ENCODE results near the gene MACROD2. TPM values are rescaled to one million over a fixed set of nuclear protein-coding genes. Genes with fewer than 3 reads are reported as not detected.

Gene MACROD2
- total RNA-seq, 1 donor from 2014 or later: 6.7 TPM

DNA sequence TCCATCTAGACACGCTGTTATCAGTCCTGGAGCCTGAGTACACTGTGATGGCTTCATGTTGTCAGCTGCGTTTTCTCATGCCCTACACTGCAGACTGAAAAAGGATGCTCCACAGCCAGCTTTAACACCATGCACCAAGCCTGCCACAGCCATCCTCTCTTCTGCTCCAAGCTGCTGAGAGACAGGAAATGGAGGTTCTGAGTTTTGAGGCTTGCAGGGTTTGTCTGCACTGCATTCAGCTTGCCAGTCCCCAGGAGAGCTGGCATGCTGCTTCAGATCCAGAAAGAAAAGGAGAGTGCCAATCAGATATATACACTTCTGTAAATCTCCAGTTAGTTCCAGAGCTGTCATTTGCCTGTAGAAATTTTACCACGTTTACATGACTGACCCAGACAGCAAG is 892.8 kb downstream of the MACROD2 start:
- TF ChIP-seq, protein P1, sequence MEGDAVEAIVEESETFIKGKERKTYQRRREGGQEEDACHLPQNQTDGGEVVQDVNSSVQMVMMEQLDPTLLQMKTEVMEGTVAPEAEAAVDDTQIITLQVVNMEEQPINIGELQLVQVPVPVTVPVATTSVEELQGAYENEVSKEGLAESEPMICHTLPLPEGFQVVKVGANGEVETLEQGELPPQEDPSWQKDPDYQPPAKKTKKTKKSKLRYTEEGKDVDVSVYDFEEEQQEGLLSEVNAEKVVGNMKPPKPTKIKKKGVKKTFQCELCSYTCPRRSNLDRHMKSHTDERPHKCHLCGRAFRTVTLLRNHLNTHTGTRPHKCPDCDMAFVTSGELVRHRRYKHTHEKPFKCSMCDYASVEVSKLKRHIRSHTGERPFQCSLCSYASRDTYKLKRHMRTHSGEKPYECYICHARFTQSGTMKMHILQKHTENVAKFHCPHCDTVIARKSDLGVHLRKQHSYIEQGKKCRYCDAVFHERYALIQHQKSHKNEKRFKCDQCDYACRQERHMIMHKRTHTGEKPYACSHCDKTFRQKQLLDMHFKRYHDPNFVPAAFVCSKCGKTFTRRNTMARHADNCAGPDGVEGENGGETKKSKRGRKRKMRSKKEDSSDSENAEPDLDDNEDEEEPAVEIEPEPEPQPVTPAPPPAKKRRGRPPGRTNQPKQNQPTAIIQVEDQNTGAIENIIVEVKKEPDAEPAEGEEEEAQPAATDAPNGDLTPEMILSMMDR (conservative IDR thresholded peaks at IDR 0.05): no peak
- peaks cover 15% of the 10 kb centered on the region for H3K4me1 Mint-ChIP-seq (ENCODE audit: unreplicated experiment)
- H3K36me3 Mint-ChIP-seq: peaks cover 8% of the 10 kb centered on the region
- DNase-seq (ENCODE audit: extremely low spot score, unreplicated experiment): no peak
- no peaks in the 10 kb centered on the region for H3K27me3 Mint-ChIP-seq
- H3K4me3 Mint-ChIP-seq: no peak overlapping the region
- peaks cover 6% of the 10 kb centered on the region for H3K9me3 Mint-ChIP-seq
- H3K27ac Mint-ChIP-seq: no peak overlapping the region

DNA sequence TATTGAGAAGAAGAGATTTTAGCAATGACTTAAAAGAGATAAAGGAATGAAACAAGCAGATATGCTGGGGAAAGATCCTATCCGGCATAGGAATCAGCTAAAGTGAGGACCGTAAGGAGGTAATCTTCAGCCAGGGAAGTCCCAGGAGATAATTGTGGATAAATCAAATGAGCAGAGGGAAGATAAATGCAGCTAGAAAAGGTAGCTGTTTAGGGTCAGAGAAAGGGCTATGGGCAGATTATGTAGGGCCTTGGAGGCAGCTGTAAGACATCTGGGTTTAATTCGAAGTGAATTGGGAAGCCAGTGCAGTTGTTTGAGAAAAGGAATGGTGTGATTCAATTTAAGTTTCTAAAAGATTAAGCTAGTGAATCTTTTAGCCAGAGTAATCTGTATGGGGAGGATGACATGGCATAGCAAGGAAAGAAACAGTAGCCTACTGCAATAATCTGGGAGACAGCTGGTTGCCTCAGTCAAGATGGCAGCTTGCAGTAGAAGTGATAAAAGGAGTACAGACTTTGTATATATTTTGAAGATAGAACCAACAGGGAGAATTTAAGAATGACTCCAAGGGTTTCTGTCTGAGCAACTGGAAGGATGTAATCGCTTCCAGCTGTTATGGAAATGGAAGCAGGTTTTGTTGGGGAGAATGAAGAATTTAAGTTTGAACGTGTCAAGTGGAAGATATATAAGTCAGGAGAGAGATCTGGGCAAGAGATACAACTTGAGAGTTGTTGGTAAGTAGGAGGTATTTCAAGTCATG is 894.4 kb downstream of the MACROD2 start:
- Mint-ChIP-seq H3K27ac (no peak overlapping the region), H3K4me3 (no peak overlapping the region), H3K4me1 (ENCODE audit: unreplicated experiment) (peaks cover 15% of the 10 kb centered on the region), H3K27me3 (no peaks in the 10 kb centered on the region), H3K36me3 (peaks cover 8% of the 10 kb centered on the region), H3K9me3 (peaks cover 6% of the 10 kb centered on the region)
- no peak for DNase-seq (ENCODE audit: extremely low spot score, unreplicated experiment)
- TF ChIP-seq, protein P1 (conservative IDR thresholded peaks at IDR 0.05): no peak

DNA sequence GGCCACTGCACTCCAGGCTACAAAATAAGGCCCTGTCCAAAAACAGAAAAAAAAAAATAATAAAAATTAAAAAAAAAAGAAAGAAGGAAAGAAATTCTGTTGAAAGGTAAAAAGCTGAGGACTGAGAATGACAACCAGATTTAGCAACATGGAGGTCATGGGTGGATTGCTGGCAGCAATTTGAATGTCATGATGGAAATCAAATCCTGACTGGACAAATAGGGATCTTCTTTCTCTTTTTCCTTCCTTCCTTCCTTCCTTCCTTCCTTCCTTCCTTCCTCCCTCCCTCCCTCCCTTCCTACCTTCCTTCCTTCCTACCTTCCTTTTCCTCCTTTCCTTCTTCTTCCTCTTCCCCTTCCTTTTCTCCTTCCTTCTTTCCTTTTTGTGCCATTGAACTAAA is 895.4 kb downstream of the MACROD2 start:
- Mint-ChIP-seq H3K27me3 (no peaks in the 10 kb centered on the region), H3K4me1 (ENCODE audit: unreplicated experiment) (peaks cover 15% of the 10 kb centered on the region), H3K36me3 (peaks cover 7% of the 10 kb centered on the region), H3K9me3 (peaks cover 6% of the 10 kb centered on the region), H3K4me3 (no peak overlapping the region), H3K27ac (no peak overlapping the region)
- TF ChIP-seq, protein P1 (conservative IDR thresholded peaks at IDR 0.05): no peak
- DNase-seq (ENCODE audit: extremely low spot score, unreplicated experiment): no peak

DNA sequence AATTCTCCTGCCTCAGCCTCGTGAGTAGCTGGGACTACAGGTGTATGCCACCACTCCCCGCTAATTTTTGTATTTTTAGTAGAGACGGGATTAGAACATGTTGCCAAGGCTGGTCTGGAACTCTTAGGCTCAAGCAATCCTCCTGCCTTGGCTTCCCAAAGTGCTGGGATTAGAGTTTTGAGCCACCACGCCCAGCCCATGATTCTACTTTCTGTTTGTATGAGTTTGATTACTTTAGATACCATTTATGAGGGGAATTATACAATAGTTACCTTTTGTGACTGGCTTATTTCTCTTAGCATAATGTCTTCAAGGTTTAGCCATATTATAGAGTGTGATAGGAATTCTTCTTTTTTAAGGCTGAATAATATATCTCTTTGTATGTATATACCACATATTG is 897.5 kb downstream of the MACROD2 start:
- Mint-ChIP-seq H3K9me3 (peaks cover 10% of the 10 kb centered on the region), H3K27ac (no peak overlapping the region), H3K36me3 (peaks cover 5% of the 10 kb centered on the region), H3K27me3 (no peaks in the 10 kb centered on the region), H3K4me1 (ENCODE audit: unreplicated experiment) (peaks cover 15% of the 10 kb centered on the region), H3K4me3 (no peak overlapping the region)
- TF ChIP-seq, protein P1 (conservative IDR thresholded peaks at IDR 0.05): no peak
- DNase-seq (ENCODE audit: extremely low spot score, unreplicated experiment): no peak

DNA sequence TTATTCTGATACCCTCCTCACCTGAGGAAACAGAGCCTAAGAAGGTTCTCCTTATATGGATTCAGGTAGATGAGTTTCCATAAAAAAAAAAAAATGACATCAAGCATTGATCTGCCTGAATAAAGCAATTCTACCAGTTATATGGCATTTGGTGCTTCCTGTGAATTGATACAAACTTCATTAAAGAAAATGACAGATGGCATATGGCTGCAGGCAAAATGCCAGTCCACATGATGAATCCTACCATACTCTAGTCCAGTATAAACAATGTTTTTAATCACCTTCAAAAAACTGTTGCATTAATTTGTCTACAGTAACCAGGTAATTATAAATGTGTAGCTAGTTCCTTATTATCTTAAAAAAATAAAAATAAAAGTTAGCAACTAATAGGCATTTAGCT is 901.3 kb downstream of the MACROD2 start:
- H3K9me3 Mint-ChIP-seq: peaks cover 5% of the 10 kb centered on the region
- no peak overlapping the region for H3K4me3 Mint-ChIP-seq
- no peaks in the 10 kb centered on the region for H3K4me1 Mint-ChIP-seq (ENCODE audit: unreplicated experiment)
- no peaks in the 10 kb centered on the region for H3K36me3 Mint-ChIP-seq
- no peaks in the 10 kb centered on the region for H3K27me3 Mint-ChIP-seq
- TF ChIP-seq, protein P1 (conservative IDR thresholded peaks at IDR 0.05): no peak
- H3K27ac Mint-ChIP-seq: no peak overlapping the region
- no peak for DNase-seq (ENCODE audit: extremely low spot score, unreplicated experiment)
